GM18870 (cell line): ENCODE measurements around the gene HOXA9.

Source experiments
- ATAC-seq: cut with Tn5 transposase; IDR thresholded peaks from one replicate; pipeline ENCODE4 v1.9.1; 2021; ENCODE audit warnings: moderate library complexity; ENCODE audit not compliant: unreplicated experiment

Gene HOXA9

DNA sequence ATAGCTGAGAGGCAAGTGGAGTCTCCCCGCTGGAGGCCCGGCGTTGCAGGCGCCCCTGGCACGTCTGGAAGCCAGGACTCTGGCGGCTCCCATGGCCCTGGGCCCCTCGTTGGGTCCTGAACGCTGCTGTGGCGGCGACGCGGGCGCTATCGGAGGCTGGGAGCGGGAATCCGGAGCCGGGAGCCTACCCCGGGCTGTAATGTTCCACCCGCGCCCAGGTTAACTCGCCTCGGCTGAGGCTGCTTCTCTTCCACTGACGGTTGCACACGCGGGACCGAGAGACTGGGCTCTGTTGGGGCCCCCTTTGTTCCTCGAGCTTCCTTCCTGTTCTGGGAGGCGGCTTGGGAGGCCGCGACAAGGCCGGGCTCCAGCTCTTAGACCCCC, 20.6 kb downstream of the HOXA9 start:
- ATAC-seq, result no peak

DNA sequence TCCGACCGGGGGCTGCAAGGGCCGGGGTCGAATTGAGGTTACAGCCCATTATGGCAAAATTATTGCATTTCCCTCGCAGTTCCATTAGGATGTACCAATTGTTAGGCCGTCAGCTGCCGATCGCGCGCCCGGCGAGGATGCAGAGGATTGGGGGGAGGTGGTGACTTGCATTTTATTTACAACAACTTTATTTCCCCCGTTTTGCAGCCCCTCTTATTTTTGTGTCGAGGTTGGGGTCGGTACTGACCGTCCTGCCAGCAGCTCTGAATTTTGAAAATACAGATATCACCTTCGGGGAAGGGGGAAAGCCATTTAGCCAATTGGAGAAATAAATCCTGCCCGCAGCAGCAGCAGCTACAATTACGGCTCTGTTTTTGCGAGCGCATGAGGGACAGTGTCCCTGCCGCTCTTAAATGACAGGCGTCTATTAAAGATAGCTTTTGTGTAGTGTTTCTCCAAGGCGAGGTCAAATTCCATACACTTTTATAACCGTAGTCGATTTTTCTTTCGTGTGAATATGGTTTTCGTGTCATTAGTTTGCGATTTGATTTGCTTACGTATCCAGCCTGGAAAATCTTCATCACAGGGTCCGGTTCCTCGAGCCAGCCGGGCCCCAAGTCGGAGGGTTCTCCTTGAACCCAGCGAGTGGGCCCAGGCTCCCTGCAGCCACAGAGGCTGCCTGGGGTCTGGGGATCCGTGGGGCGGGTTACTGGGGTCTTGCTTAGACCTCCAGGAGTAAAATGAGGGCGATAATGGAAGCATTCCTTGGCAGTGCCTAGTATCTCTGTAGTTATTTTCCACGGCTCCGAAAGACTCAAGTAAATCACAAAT, 21.2 kb downstream of the HOXA9 start:
- ATAC-seq, result no peak

DNA sequence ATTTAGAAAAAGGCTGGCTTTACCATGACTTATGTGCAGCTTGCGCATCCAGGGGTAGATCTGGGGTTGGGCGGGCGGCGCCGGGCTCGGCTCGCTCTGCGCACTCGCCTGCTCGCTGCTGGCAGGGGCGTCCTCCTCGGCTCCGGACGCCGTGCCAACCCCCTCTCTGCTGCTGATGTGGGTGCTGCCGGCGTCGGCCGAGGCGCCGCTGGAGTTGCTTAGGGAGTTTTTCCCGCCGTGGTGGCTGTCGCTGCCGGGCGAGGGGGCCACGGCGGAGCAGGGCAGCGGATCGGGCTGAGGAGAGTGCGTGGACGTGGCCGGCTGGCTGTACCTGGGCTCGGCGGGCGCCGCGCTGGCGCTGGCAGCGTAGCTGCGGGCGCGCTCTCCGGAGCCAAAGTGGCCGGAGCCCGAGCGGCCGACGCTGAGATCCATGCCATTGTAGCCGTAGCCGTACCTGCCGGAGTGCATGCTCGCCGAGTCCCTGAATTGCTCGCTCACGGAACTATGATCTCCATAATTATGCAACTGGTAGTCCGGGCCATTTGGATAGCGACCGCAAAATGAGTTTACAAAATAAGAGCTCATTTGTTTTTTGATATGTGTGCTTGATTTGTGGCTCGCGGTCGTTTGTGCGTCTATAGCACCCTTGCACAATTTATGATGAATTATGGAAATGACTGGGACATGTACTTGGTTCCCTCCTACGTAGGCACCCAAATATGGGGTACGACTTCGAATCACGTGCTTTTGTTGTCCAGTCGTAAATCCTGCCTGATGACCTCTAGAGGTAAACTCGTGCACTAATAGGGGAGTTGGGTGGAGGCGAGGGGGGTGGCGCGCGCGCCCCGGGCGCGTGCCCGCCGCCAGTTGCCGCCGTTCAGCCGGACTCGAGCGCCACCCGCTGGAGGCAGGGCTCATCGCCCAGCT, 22.1 kb downstream of the HOXA9 start, which contains the start of gene HOXA5:
TSS of gene HOXA5 (minus strand) at position 659 of the 927 bp plus-strand sequence. CDS start at position 585, 74 bp downstream.
- no peak for ATAC-seq

DNA sequence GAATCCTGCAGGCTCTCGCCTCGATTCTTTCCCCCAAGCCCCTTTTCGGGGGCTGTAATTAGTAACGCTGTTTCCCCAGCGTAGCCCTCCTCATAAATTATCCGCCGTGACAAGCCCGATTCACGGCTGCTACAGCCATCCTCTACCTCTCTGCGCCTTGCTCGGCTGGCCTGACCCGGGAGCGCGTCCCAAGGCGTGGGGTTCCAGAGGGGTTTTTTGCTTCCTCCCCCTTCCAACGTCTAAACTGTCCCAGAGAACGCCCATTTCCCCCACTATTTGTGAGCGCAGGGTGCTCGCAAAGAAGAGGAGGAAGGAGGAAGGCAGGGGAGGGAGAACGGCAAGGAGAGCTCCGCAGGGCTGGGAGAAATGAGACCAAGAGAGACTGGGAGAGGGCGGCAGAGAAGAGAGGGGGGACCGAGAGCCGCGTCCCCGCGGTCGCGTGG, 22.7 kb downstream of the HOXA9 start:
- no peak for ATAC-seq

DNA sequence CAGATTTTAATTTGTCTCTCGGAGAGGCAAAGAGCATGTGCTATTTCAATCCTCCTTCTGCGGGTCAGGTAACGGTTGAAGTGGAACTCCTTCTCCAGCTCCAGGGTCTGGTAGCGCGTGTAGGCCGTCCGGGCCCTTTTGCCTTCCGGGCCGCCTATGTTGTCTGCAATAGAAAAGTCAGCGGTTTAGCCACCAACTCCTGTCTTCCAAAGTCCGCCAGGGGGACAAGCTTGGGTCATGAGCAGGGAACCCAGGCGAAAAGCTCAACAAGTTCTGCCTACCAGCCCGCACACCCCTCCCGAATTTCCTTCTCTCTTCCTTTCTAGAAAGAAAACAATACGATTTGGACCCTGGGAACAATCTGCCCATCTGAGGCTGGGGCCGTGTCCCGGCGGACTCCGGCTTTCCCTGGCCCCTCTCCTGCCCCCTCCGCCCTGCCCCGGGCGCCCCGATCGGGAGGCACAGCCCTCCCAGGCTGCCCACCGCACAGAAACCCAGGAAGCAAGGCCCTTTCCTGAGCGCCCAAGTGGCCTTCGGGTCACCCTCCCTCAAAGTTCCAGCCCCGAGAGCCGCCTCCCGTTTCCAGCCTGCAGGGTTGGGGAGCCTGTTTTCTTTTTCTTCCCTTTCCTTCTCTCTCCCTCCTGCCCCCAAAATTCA, 23.3 kb downstream of the HOXA9 start:
- no peak for ATAC-seq

DNA sequence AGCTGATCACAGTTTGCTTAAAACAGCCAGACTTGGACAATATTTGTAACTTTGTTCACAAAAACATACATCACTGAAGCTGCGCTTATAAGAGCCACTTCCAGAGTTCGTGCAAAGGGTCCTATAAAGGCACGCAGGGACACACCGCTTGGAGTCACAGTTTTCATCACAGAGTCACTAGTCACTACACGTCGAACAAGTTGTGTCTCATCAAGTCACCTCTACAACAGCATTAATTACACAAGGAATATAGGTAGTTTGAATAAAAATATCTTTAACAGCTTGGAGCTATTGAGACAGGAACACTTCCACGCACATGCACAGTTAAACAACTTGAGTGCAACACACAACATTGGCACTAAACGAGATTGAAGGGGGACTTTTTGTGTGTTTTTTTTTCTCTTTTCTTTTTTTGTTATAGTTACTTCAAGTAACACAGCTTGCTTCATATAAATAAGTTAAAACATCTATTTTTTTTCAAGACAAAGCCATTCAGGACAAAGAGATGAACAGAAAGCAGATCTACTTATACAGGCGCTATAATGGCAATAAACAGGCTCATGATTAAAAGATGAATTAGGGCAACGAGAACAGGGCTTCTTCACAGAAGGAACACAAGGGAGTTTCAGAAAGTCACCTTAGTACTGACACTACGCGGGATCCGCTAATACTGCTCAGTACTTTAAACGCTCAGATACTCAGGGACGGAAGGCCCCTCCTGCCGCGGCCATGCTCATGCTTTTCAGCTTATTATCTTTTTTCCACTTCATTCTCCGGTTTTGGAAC, 24.0 kb downstream of the HOXA9 start:
- ATAC-seq, result no peak

GRCh38 chr7:27140126-27140857, 25.0 kb downstream of the HOXA9 start:
- no peak for ATAC-seq

DNA sequence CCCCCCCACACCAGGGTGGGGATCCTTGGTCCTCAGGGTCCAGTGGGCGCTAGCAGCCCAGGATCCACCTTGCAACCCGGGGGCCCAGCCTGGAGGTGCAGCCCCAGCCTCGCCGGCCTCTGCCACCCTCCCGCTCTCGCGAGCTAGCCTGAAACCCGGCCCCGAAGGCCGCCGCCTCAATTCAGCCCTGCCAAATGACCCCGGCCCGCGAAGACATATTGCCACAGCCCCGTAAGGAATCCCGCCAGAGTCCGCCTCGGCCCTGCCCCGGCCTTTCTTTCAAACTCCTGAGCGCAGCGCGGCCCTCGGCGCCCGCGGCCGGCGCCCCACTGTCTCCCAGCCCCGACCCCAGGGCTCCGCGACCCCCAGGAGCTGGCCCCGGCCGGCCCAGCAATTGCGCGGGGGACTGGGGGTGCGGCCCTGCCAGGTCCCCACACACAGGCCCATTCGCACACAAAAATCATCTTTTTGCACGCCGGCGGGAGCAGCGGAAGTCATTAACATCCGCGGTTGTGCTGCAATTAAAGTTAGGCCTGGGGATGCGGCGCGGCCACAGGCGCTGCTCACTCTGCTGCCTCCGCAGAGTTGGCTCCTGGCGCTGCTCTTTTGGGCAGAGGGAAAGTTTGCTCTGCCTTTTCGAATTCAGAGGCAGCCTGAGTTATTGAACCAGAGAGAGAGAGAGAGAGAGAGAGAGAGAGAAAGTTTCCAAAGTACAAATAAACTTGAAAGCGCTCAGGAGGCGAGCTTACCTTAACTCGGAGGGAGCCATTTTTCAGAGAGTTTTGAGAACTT, 25.8 kb downstream of the HOXA9 start:
- ATAC-seq, result no peak

DNA sequence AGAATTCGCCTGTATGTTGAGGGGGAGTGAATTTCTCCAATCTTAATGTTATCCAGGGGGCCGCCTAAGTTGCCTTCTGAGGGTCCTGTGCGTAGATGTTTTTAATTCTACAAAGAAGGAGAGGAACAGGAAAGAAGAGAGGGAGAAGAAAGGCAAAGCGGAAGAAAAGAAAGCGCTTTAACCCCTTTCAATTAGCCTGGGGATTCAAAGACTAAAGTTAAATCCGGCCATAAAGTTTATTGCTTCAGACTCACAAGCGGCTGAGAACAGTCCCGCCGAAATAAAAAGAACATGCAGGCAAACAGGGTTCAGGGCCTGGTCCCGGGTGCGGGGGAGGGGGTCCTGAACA, 26.4 kb downstream of the HOXA9 start:
- ATAC-seq, result no peak

DNA sequence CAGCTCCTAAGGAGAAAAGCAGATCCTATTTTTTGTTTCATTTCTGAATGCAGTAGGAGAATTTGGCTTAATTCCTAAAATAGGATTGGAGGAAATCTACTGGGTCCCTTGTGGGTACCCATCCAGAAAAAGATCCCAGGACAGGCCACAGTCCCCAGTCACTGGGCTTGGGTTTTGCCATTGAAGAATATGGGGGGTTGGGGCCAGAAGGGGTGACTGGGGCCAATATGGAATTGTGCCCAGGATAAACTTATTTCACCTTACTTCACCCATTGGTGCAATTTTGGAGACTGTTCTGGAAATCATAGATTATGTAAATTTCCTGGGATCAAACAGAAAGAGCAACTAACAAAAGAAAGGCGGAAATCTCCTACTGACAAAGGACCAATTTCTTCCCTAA, 26.9 kb downstream of the HOXA9 start:
- no peak for ATAC-seq

GRCh38 chr7:27137640-27138315, 27.6 kb downstream of the HOXA9 start:
- no peak for ATAC-seq

- ATAC-seq, result no peak
These were observed 30.9 kb downstream of the HOXA9 start for GRCh38 chr7:27134392-27134791.

DNA sequence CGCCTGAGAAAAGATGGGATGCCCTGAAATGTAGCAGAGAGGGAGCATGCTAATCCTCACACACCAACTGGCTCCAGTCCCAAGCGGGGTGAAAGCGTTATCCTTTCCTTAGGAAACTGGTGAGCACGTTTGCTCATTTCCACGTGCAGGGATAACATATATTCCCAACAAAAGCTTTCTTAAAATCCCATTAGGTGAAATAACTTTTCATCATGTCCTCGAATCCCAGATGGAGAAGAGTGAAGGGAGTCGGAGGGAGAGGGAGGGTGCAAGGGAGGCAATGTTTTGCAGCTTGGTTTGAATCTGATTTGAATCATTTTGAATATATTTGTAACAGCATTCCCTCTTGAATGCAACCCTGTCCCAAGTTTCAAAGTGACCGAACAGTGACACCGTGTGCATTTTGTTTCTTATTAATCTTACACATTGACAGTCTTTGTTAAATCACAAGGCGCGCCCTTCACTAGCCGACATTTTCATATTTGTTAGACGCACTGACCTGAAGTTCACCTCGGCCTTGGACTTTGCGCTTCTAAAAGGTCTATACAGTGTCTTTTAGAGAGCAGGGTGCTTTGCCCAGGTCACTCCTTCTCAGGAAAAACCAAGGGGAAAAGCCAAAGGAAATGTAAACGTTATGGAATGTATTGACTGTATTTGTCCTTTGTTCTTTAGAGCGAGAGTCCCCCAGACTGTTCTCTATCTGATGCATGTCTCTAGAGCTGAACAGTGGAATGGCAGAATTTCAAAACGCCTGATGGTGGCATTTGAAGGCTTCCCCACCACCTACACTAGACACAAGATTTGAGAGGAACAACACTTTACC, 31.7 kb downstream of the HOXA9 start:
- no peak for ATAC-seq

GRCh38 chr7:27132978-27133377, 32.4 kb downstream of the HOXA9 start:
- ATAC-seq, result no peak

GRCh38 chr7:27132214-27132613, 33.1 kb downstream of the HOXA9 start:
- ATAC-seq, result no peak

DNA sequence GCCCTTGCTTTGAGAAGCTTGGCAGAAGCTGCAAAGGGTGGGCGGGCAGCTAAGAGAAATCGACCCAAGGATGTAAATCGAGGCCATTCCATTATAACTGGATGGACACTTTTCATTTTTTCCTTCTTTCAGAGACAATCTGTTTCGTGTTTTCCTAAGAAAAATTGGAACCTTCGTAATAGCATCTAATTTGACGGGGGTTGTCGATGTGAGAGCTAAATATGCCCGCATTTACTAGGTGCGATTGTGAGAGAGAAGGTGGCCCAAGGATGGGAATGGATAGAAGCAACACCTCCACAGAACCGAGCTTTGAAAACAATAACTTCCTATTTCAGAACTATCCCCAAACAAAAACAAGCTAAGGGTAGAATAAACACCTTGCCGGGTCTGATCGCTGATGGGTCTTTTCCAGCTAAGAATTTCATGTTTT, 33.9 kb downstream of the HOXA9 start:
- ATAC-seq, result no peak

- ATAC-seq, result no peak
These were observed 34.6 kb downstream of the HOXA9 start, which contains the start of gene HOXA4 for GRCh38 chr7:27130540-27131389. HOXA4 (minus strand) TSS chr7:27130757; CDS start chr7:27130733, 24 bp downstream.
